Lung (tissue), 16 donors: ENCODE measurements around the gene SCOC. TPM values are rescaled to one million over a fixed set of nuclear protein-coding genes. Genes with fewer than 3 reads are reported as not detected.

ENCODE experiments used
- ATAC-seq: fragments of 200-7000 bp; cut with Tn5 transposase; one replicate; pipeline ENCODE4 v1.9.1; 2020; ENCODE audit warnings: moderate number of reproducible peaks; ENCODE audit not compliant: insufficient read depth, low FRiP score
- DNase-seq, 3 donors: peaks; one replicate each; pipeline ENCODE4 v3.0.0-alpha.2; 2013 to 2017
- H3K27ac ChIP-seq, 2 donors: one replicate each; pipeline ENCODE4 v1.5.1; 2013; ENCODE audit warnings: mild to moderate bottlenecking in 2 of 2, moderate library complexity in 2 of 2, control low read depth in 1 of 2, inconsistent platforms in 1 of 2, low read depth in 1 of 2, low read length in 1 of 2
- H3K27me3 ChIP-seq, 3 donors: one replicate each; pipeline ENCODE4 v1.5.1; 2013; ENCODE audit warnings: low read length in 2 of 3; ENCODE audit not compliant: control insufficient read depth in 3 of 3, insufficient read depth in 3 of 3
- H3K36me3 ChIP-seq, 4 donors: one replicate each; pipeline ENCODE4 v1.5.1; 2013; ENCODE audit warnings: low read length in 4 of 4, mild to moderate bottlenecking in 1 of 4, moderate library complexity in 1 of 4; ENCODE audit not compliant: control insufficient read depth in 4 of 4, insufficient read depth in 4 of 4
- H3K4me1 ChIP-seq, 5 donors: one replicate each; pipeline ENCODE4 v1.5.1; 2013; ENCODE audit warnings: low read length in 5 of 5, mild to moderate bottlenecking in 2 of 5, moderate library complexity in 1 of 5; ENCODE audit not compliant: control insufficient read depth in 5 of 5, insufficient read depth in 5 of 5
- H3K4me3 ChIP-seq: one replicate; pipeline ENCODE4 v1.5.1; 2013; ENCODE audit warnings: mild to moderate bottlenecking, control low read depth, moderate library complexity
- H3K9ac ChIP-seq, 2 donors: one replicate each; pipeline ENCODE4 v1.5.1; 2013; ENCODE audit warnings: low read length in 2 of 2, control low read depth in 1 of 2; ENCODE audit not compliant: insufficient read depth in 1 of 2
- H3K9me3 ChIP-seq, 4 donors: one replicate each; pipeline ENCODE4 v1.5.1; 2013; ENCODE audit warnings: low read length in 3 of 4, mild to moderate bottlenecking in 1 of 4, moderate library complexity in 1 of 4; ENCODE audit not compliant: control insufficient read depth in 4 of 4, insufficient read depth in 3 of 4
- WGBS, 2 donors: extraction: QIAGEN DNeasy Blood & Tissue Kit; methylation state at CpG; one replicate each; pipeline ENCODE4 v1.1.7; 2013; 5-methylcytosine and 5-hydroxymethylcytosine counted together
- long read RNA-seq, 5 donors: transcript quantifications; one replicate each; lab custom pipeline, GENCODE V29; 2026
- polyA plus RNA-seq, 2 donors: library from polyadenylated mRNA; stranded (reverse); fragments of 200-250 nt; gene quantifications; one replicate each; pipeline ENCODE4 v1.2.1, GENCODE V29; 2013
- total RNA-seq, 2 donors: library from RNA; depleted of rRNA in 1 of 2; stranded (reverse); fragments of >200 nt in 1 of 2; gene quantifications; one replicate each; pipeline ENCODE4 v1.2.1, GENCODE V29; 2014 to 2021
- TF ChIP-seq, protein P1 (sequence below): IDR thresholded peaks from 2 replicates; pipeline ENCODE4 v1.5.1; 2012; ENCODE audit warnings: mild to moderate bottlenecking; ENCODE audit errors: control extremely low read depth, extremely low read depth
- donor health status: control.
- donor health status: control.
- donor health status: Bipolar disorder and iron deficiency.
- donor health status: healthy.
- donor health status: DM: yes; HTN: yes; CAD: no.

Gene SCOC
- total RNA-seq, result 10 to 100 TPM; 38.0 to 44.4 TPM
- 10 to 100 TPM; 36.5 to 38.2 TPM for polyA plus RNA-seq
- long read RNA-seq, donor 1, transcript SCOC-203 (4 exons, 1,999 nt), result minor isoform, 8 of 67 reads
- long read RNA-seq, donor 1, transcript SCOC-211 (4 exons, 1,959 nt), result major isoform, 48 of 67 reads
- long read RNA-seq, donor 1, partial matches to known transcripts, result 9 of 67 reads
- long read RNA-seq, donor 1, other reads (novel, unspliced or antisense), result 0 of 67 reads
- long read RNA-seq, donor 2, transcript SCOC-211 (4 exons, 1,959 nt), result major isoform, 19 of 33 reads
- long read RNA-seq, donor 2, partial matches to known transcripts, result 13 of 33 reads
- long read RNA-seq, donor 2, other reads (novel, unspliced or antisense), result 0 of 33 reads
- long read RNA-seq, donor 3, transcript SCOC-211 (4 exons, 1,959 nt), result major isoform, 23 of 27 reads
- long read RNA-seq, donor 3, partial matches to known transcripts, result 0 of 27 reads
- long read RNA-seq, donor 3, other reads (novel, unspliced or antisense), result 0 of 27 reads
- long read RNA-seq, donor 4, transcript SCOC-211 (4 exons, 1,959 nt), result major isoform, 20 of 21 reads
- long read RNA-seq, donor 4, partial matches to known transcripts, result 0 of 21 reads
- long read RNA-seq, donor 4, other reads (novel, unspliced or antisense), result 0 of 21 reads
- long read RNA-seq, donor 5, transcript SCOC-211 (4 exons, 1,959 nt), result major isoform, 48 of 57 reads
- long read RNA-seq, donor 5, transcript SCOC-203 (4 exons, 1,999 nt), result minor isoform, 7 of 57 reads
- long read RNA-seq, donor 5, partial matches to known transcripts, result 0 of 57 reads
- long read RNA-seq, donor 5, other reads (novel, unspliced or antisense), result 0 of 57 reads

DNA sequence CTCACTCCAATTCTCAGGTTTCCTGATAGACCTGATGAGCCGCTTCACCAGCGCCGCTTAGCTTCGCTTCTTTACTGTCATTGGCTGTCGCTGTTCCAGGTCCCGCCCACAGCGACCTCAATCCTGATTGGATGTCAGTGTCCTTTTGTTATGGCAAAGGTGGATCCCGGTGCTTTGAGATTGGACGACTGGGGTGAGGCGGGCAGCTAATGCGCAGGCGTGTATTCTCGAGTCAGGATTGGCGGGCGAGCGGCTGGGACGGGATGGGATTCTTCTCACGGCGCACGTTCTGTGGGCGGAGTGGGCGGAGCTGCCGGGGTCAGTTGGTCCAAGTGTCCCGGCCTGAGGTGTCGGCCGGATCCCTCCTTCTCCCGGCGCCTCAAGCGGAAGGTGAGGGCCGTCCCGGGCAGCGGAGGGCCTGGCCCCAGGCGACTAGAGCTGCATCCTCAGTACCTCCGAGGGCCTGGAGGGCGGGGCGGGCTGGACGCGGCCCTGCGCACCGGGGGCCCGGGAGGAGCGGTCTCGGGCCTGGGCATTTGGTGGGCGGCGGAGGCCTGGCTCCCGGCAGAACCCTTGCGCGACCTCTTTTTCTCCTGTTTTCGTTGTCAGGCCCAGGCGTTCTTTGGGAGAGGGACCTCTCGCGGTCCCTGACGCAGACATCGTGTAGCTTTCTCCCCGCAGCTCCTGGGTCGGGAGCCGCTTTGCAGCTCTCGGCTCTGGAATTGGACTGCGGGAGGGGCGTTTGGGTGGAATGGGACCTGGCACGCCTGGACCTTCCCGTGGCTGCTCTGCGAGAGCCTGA, at the start of gene SCOC:
Gene SCOC, plus strand, starts transcription at position 319 of the 802 bp plus-strand sequence. CDS start 5,525 bp downstream, outside the sequence.
- WGBS, 2 donors, result 0 to 1% methylated on average over 54 to 63 of the region's 63 CpGs

DNA sequence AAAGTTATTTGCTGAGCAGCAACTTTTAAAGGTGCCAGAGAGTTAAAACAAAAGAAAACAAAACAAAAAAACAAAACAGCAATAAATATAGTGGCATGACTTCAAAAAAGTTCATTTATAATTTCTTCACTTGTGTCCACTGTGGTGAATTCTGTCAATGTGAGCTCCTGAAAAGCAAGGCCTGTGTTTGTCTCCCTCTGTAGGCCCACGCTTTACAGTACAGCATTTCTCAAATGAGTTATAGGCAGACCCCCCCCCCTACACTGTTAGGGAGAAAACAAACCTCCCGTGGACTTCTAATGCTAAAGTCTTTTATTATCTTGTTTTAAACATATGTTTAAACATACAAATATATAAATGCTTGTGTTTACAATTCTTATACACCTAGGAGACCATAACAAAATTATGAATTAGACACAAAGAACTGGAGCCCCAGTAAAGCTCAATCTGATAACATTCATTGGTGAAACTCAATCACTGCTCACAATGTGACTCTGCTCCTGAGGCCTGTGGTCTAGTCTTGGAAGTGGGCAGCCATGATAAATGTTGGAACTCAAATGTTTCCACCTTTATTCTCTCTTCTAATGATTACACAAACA, 47.0 kb upstream of the SCOC start:
- Histone ChIP-seq H3K9me3 (no peaks in the 10 kb centered on the region), H3K9ac (no peak overlapping the region), H3K27me3 (no peaks in the 10 kb centered on the region), H3K36me3 (no peaks in the 10 kb centered on the region), H3K4me3 (no peak overlapping the region), H3K4me1 (no peaks in the 10 kb centered on the region), H3K27ac (no peak overlapping the region)
- ATAC-seq (no peak), DNase-seq (peak; percentile 23 to 69 (median 63))
- WGBS, 2 donors, result 29 to 41% methylated on average over 2 of the region's 2 CpGs
- TF ChIP-seq, protein P1, sequence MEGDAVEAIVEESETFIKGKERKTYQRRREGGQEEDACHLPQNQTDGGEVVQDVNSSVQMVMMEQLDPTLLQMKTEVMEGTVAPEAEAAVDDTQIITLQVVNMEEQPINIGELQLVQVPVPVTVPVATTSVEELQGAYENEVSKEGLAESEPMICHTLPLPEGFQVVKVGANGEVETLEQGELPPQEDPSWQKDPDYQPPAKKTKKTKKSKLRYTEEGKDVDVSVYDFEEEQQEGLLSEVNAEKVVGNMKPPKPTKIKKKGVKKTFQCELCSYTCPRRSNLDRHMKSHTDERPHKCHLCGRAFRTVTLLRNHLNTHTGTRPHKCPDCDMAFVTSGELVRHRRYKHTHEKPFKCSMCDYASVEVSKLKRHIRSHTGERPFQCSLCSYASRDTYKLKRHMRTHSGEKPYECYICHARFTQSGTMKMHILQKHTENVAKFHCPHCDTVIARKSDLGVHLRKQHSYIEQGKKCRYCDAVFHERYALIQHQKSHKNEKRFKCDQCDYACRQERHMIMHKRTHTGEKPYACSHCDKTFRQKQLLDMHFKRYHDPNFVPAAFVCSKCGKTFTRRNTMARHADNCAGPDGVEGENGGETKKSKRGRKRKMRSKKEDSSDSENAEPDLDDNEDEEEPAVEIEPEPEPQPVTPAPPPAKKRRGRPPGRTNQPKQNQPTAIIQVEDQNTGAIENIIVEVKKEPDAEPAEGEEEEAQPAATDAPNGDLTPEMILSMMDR, result peak; percentile 5

More for the DNA sequence above, at the start of gene SCOC:
- H3K27me3 ChIP-seq, result no peaks in the 10 kb centered on the region
- H3K36me3 ChIP-seq, result no peaks in the 10 kb centered on the region
- peak within 1 kb of the TSS; percentile 88 to 92 for H3K9ac ChIP-seq
- H3K4me3 ChIP-seq, result peak within 1 kb of the TSS; percentile 79
- peak within 1 kb of the TSS; percentile 89 to 93 for H3K27ac ChIP-seq
- no peaks in the 10 kb centered on the region for H3K9me3 ChIP-seq
- peaks cover 0 to 21% (median 8%) of the 10 kb centered on the region in 5 donors for H3K4me1 ChIP-seq
- peak; percentile 97 for ATAC-seq
- TF ChIP-seq, protein P1, result no peak
- peak; percentile 99 to 100 (median 100) for DNase-seq

- TF ChIP-seq, protein P1, result peak; percentile 7
- H3K36me3 ChIP-seq, result no peaks in the 10 kb centered on the region
- peak in 2 of 3 donors; percentile 45 to 62 for DNase-seq
Measured at GRCh38 chr4:140330311-140330900, 43.0 kb upstream of the SCOC start.

More at GRCh38 chr4:140330311-140330900, 43.0 kb upstream of the SCOC start:
- Histone ChIP-seq H3K27ac (no peak overlapping the region), H3K4me1 (no peaks in the 10 kb centered on the region), H3K9me3 (no peaks in the 10 kb centered on the region), H3K27me3 (no peaks in the 10 kb centered on the region), H3K4me3 (no peak overlapping the region), H3K9ac (peak overlapping the region in 1 of 2 donors; percentile 9)
- 88 to 93% methylated on average over 1 of the region's 1 CpG for WGBS, 2 donors
- ATAC-seq, result no peak
